ENCODE results near the gene LYPD8. TPM values are rescaled to one million over a fixed set of nuclear protein-coding genes. Genes with fewer than 3 reads are reported as not detected.

LYPD8 gene
- total RNA-seq, 1 experiment from 2014 or later, result 0.74 TPM

- CTCF ChIA-PET, result no interaction called here
- Histone ChIP-seq H3K4me2 (no peak overlapping the region), H3K27ac (no peak overlapping the region)
Measured at GRCh38 chr1:248748211-248748610, 7.3 kb downstream of the LYPD8 start.

GRCh38 chr1:248740876-248741275 is 14.7 kb downstream of the LYPD8 start:
- H3K9me3 ChIP-seq (ENCODE audit: insufficient read depth, low read depth), result no peaks in the 10 kb centered on the region

More at GRCh38 chr1:248748211-248748610, 7.3 kb downstream of the LYPD8 start:
- Histone ChIP-seq H3K9me2 (ENCODE audit: insufficient read depth) (no peaks in the 10 kb centered on the region), H3K4me1 (replicated peaks; ENCODE audit: insufficient read depth) (no peaks in the 10 kb centered on the region), H3K36me3 (ENCODE audit: low read depth) (no peaks in the 10 kb centered on the region), H4K20me1 (ENCODE audit: insufficient read depth) (no peaks in the 10 kb centered on the region), H3K4me3 (no peak overlapping the region), H2AFZ (no peak overlapping the region), H3K79me2 (ENCODE audit: low read depth) (no peaks in the 10 kb centered on the region), H3K9me3 (ENCODE audit: insufficient read depth, low read depth) (no peaks in the 10 kb centered on the region), H3K27me3 (ENCODE audit: insufficient read depth, low read depth) (peaks cover 23% of the 10 kb centered on the region), H3F3A (ENCODE audit: insufficient read depth, low read depth) (no peaks in the 10 kb centered on the region)
- BruUV-seq (replicated peaks), result no TSS peak
- DNase-seq, result no peak
- POLR2A ChIA-PET (ENCODE audit: unreplicated experiment), result no interaction called here
- TF ChIP-seq EZH2 (IDR thresholded peaks at IDR 0.05; ENCODE audit: low read depth), result no peak
- TF ChIP-seq, protein P1, sequence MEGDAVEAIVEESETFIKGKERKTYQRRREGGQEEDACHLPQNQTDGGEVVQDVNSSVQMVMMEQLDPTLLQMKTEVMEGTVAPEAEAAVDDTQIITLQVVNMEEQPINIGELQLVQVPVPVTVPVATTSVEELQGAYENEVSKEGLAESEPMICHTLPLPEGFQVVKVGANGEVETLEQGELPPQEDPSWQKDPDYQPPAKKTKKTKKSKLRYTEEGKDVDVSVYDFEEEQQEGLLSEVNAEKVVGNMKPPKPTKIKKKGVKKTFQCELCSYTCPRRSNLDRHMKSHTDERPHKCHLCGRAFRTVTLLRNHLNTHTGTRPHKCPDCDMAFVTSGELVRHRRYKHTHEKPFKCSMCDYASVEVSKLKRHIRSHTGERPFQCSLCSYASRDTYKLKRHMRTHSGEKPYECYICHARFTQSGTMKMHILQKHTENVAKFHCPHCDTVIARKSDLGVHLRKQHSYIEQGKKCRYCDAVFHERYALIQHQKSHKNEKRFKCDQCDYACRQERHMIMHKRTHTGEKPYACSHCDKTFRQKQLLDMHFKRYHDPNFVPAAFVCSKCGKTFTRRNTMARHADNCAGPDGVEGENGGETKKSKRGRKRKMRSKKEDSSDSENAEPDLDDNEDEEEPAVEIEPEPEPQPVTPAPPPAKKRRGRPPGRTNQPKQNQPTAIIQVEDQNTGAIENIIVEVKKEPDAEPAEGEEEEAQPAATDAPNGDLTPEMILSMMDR (conservative IDR thresholded peaks at IDR 0.05), result no peak
- intact Hi-C loops (cut with micrococcal nuclease; ENCODE audit: unreplicated experiment), result no loop called here

DNA sequence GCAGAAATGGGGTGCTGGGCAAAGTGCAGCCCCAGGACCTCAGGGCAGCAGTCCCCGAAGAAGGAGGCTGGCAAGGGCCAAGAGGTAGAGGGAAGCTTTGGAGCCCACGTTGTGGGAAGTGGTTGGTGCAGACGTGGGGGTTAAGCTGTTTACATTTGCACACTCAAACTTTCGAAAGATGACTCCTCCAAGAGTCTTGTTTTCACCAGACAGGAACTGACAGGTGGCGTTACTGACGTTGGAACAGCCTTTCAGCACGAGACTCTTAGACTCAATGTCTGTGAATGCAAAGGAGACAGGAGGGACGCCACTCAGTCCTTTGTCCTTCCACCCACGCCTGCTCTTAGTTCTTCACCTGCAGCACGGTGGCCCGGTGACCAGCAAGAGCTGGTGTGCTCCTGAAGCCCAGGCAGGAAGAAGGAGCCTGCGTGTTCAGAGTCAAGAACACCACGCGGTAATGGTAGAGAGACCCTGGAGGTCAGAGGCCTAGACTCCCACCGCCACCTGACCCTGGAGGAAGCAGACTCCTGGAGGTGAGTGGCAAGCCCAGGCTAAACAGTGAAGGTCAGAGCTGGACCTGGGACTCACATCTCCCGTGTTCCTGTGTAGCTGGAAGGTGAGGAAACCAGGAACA is 15.9 kb downstream of the LYPD8 start:
- intact Hi-C loops (cut with micrococcal nuclease; ENCODE audit: unreplicated experiment), result no loop called here
- Histone ChIP-seq H4K20me1 (ENCODE audit: insufficient read depth) (no peaks in the 10 kb centered on the region), H3K4me1 (replicated peaks; ENCODE audit: insufficient read depth) (no peaks in the 10 kb centered on the region), H3K9me3 (ENCODE audit: insufficient read depth, low read depth) (no peaks in the 10 kb centered on the region), H3K9me2 (ENCODE audit: insufficient read depth) (no peaks in the 10 kb centered on the region), H3K4me2 (no peak overlapping the region), H3K27ac (no peak overlapping the region), H2AFZ (no peak overlapping the region), H3F3A (ENCODE audit: insufficient read depth, low read depth) (no peaks in the 10 kb centered on the region), H3K36me3 (ENCODE audit: low read depth) (no peaks in the 10 kb centered on the region), H3K4me3 (no peak overlapping the region), H3K79me2 (ENCODE audit: low read depth) (no peaks in the 10 kb centered on the region), H3K27me3 (ENCODE audit: insufficient read depth, low read depth) (peaks cover 58% of the 10 kb centered on the region)
- no peak for DNase-seq
- POLR2A ChIA-PET (ENCODE audit: unreplicated experiment), result no interaction called here
- CTCF ChIA-PET, result no interaction called here
- TF ChIP-seq, protein P1 (conservative IDR thresholded peaks at IDR 0.05), result no peak
- no peak for TF ChIP-seq EZH2 (IDR thresholded peaks at IDR 0.05; ENCODE audit: low read depth)
- no TSS peak for BruUV-seq (replicated peaks)

More at GRCh38 chr1:248740876-248741275, 14.7 kb downstream of the LYPD8 start:
- ChIA-PET CTCF (no interaction called here), POLR2A (ENCODE audit: unreplicated experiment) (no interaction called here)
- H3K9me2 ChIP-seq (ENCODE audit: insufficient read depth), result no peaks in the 10 kb centered on the region
- H3K4me1 ChIP-seq (replicated peaks; ENCODE audit: insufficient read depth), result no peaks in the 10 kb centered on the region
- H3F3A ChIP-seq (ENCODE audit: insufficient read depth, low read depth), result no peaks in the 10 kb centered on the region
- H4K20me1 ChIP-seq (ENCODE audit: insufficient read depth), result no peaks in the 10 kb centered on the region
- intact Hi-C loops (cut with micrococcal nuclease; ENCODE audit: unreplicated experiment), result no loop called here
- no peak for TF ChIP-seq EZH2 (IDR thresholded peaks at IDR 0.05; ENCODE audit: low read depth)
- TF ChIP-seq, protein P1 (conservative IDR thresholded peaks at IDR 0.05), result no peak
- no peak overlapping the region for H3K27ac ChIP-seq
- no peak overlapping the region for H2AFZ ChIP-seq
- no peak for DNase-seq
- no peaks in the 10 kb centered on the region for H3K36me3 ChIP-seq (ENCODE audit: low read depth)
- H3K4me3 ChIP-seq, result no peak overlapping the region
- no peak overlapping the region for H3K4me2 ChIP-seq
- H3K27me3 ChIP-seq (ENCODE audit: insufficient read depth, low read depth), result peaks cover 66% of the 10 kb centered on the region
- BruUV-seq (replicated peaks), result no TSS peak
- no peaks in the 10 kb centered on the region for H3K79me2 ChIP-seq (ENCODE audit: low read depth)

Data from PC-9 (cell line).